Endothelial cell of umbilical vein (primary cell): Measurements from ENCODE around the gene APBB2. TPM values are rescaled to one million over a fixed set of nuclear protein-coding genes. Genes with fewer than 3 reads are reported as not detected.

Experiments used
- BruUV-seq: library from RNA; stranded (reverse); fragments of 400-500 nt; replicated peaks from 2 replicates; lab custom pipeline; 2021; lab: Mats Ljungman, UMichigan
- CTCF ChIA-PET: fragments of 300-600, 350-600 bp; sonication (Branson Sonifier 250); formaldehyde crosslinking; loops from one replicate; lab custom pipeline; 2021; ENCODE audit warnings: antibody characterized with exemption, inconsistent platforms; lab: Charles Lee
- POLR2A ChIA-PET: fragments of 300-600, 350-600 bp; sonication (Branson Sonifier 250); formaldehyde crosslinking; loops from one replicate; lab custom pipeline; 2021; ENCODE audit warnings: antibody characterized with exemption, inconsistent platforms; lab: Charles Lee
- DNase-seq: peaks from one replicate; pipeline ENCODE4 v3.0.0-alpha.2; 2011; ENCODE audit warnings: low read depth, low spot score
- FAIRE-seq: peaks from 2 replicates; lab custom pipeline; 2011; peaks lifted over from hg19 to GRCh38; lab: Jason Lieb, UNC
- H2AFZ ChIP-seq: 2 replicates; pipeline ENCODE4 v1.6.0; 2012; ENCODE audit warnings: low read depth, low read length, control low read depth, inconsistent platforms
- H3K27ac ChIP-seq: 2 replicates; pipeline ENCODE4 v1.5.1; 2011; ENCODE audit warnings: low read depth, mild to moderate bottlenecking, control low read depth, low read length, moderate library complexity; ENCODE audit not compliant: insufficient read depth
- H3K27me3 ChIP-seq, 2 experiments: 2 replicates each; pipeline versions ENCODE4 v1.6.0 to v1.6.1; 2011; ENCODE audit warnings: low read length in 2 of 2, mixed read lengths in 1 of 2; ENCODE audit not compliant: control insufficient read depth in 2 of 2, insufficient read depth in 2 of 2
- H3K36me3 ChIP-seq, 2 experiments: 2 replicates in 1 of 2; 3 replicates in 1 of 2; pipeline ENCODE4 v1.5.1; 2011; ENCODE audit warnings: low read length in 2 of 2, mild to moderate bottlenecking in 1 of 2, moderate library complexity in 1 of 2; ENCODE audit not compliant: control insufficient read depth in 2 of 2, insufficient read depth in 2 of 2; ENCODE audit errors: extremely low read depth in 1 of 2
- H3K4me1 ChIP-seq: 3 replicates; pipeline ENCODE4 v1.5.1; 2011; ENCODE audit warnings: mild to moderate bottlenecking, low read length; ENCODE audit not compliant: control insufficient read depth, insufficient read depth; ENCODE audit errors: extremely low read depth
- H3K4me2 ChIP-seq: 2 replicates; pipeline ENCODE4 v1.6.1; 2011; ENCODE audit warnings: low read length, control low read depth, mixed read lengths; ENCODE audit not compliant: insufficient read depth
- H3K4me3 ChIP-seq, 3 experiments: fragments of 200-600 bp in 1 of 3; sonication (generic), shearing (Covaris generic) in 1 of 3; replicated peaks in 1 of 3; 2 replicates each; pipeline ENCODE4 v1.5.1; 2011 to 2016; ENCODE audit warnings: control low read depth in 3 of 3, low read length in 3 of 3, mild to moderate bottlenecking in 2 of 3, inconsistent platforms in 1 of 3, low read depth in 1 of 3, moderate library complexity in 1 of 3; ENCODE audit not compliant: insufficient read depth in 1 of 3
- H3K79me2 ChIP-seq: 2 replicates; pipeline ENCODE4 v1.6.0; 2012; ENCODE audit warnings: low read length, inconsistent platforms; ENCODE audit not compliant: control insufficient read depth, insufficient read depth
- H3K9ac ChIP-seq: replicated peaks from 2 replicates; pipeline ENCODE3; 2011; ENCODE audit warnings: low read length, control low read depth; ENCODE audit not compliant: insufficient read depth; ENCODE audit errors: extremely low read depth
- H3K9me1 ChIP-seq: replicated peaks from 3 replicates; pipeline ENCODE4 v1.6.0; 2011; ENCODE audit warnings: mild to moderate bottlenecking, low read length; ENCODE audit not compliant: control insufficient read depth, insufficient read depth; ENCODE audit errors: extremely low read depth
- H3K9me3 ChIP-seq: replicated peaks from 2 replicates; pipeline ENCODE4 v1.5.1; 2012; ENCODE audit warnings: low read length, inconsistent platforms; ENCODE audit not compliant: control insufficient read depth, insufficient read depth
- H4K20me1 ChIP-seq: replicated peaks from 2 replicates; pipeline ENCODE3; 2011; ENCODE audit warnings: mild to moderate bottlenecking, low read length; ENCODE audit not compliant: control insufficient read depth, insufficient read depth; ENCODE audit errors: extremely low read depth
- EZH2 ChIP-seq: IDR thresholded peaks from 2 replicates; pipeline ENCODE4 v1.6.1; 2012; ENCODE audit warnings: borderline replicate concordance, low read depth, mild to moderate bottlenecking, moderate library complexity, low read length, inconsistent platforms; ENCODE audit not compliant: severe bottlenecking
- FOS ChIP-seq: IDR thresholded peaks from 2 replicates; pipeline ENCODE4 v1.6.1; 2011; ENCODE audit warnings: mild to moderate bottlenecking, low read length, moderate library complexity, borderline replicate concordance; ENCODE audit not compliant: insufficient read depth
- GATA2 ChIP-seq: IDR thresholded peaks from 2 replicates; pipeline ENCODE4 v1.7.0; 2011; ENCODE audit warnings: low read depth, mild to moderate bottlenecking, moderate library complexity, mixed read lengths, low read length; ENCODE audit not compliant: insufficient read length, insufficient read depth
- JUN ChIP-seq: IDR thresholded peaks from 2 replicates; pipeline ENCODE4 v1.6.1; 2011; ENCODE audit warnings: borderline replicate concordance, low read depth; ENCODE audit not compliant: insufficient read length, insufficient read depth
- MYC ChIP-seq: IDR thresholded peaks from one replicate; pipeline ENCODE4 v1.6.1; 2011; ENCODE audit warnings: mild to moderate bottlenecking, low read depth, low read length
- POLR2A ChIP-seq: IDR thresholded peaks from 2 replicates; pipeline ENCODE4 v1.6.1; 2012; ENCODE audit warnings: low read depth, mild to moderate bottlenecking, control low read depth, low read length
- POLR2AphosphoS5 ChIP-seq: IDR thresholded peaks from 2 replicates; pipeline ENCODE4 v1.6.1; 2012; ENCODE audit warnings: low read depth, mild to moderate bottlenecking, control low read depth, low read length, moderate library complexity; ENCODE audit not compliant: insufficient read depth
- dilution Hi-C: fragments of 300-500 bp; cut with MboI; formaldehyde crosslinking; loops from one replicate; pipeline ENCODE4 v1.15.0; 2019; ENCODE audit warnings: low sequenced_read_pairs; ENCODE audit not compliant: extremely low pct_ligation_motif_present
- intact Hi-C: fragments of 100-400 bp; cut with micrococcal nuclease; formaldehyde crosslinking; loops from one replicate; pipeline ENCODE4 v1.10.0; 2022
- polyA plus RNA-seq, 4 experiments: library from polyadenylated mRNA; depleted of rRNA in 3 of 4; stranded (reverse) in 3 of 4; unstranded in 1 of 4; fragments of >200 nt; gene quantifications; 2 replicates each; pipeline versions ENCODE4 v1.2.1 to v1.2.3, GENCODE V29; 2011 to 2012; ENCODE audit warnings: missing spikeins in 1 of 4
- total RNA-seq: library from RNA; stranded (reverse); gene quantifications from 2 replicates; pipeline ENCODE4 v1.2.3, GENCODE V29; 2021
- TF ChIP-seq, protein P1 (sequence below), 2 donors: IDR thresholded peaks; 1 replicate in 1 of 2; 2 replicates in 1 of 2; pipeline ENCODE4 v1.5.1; 2011; ENCODE audit warnings: low read length in 2 of 2, mild to moderate bottlenecking in 2 of 2, moderate library complexity in 2 of 2, control low read depth in 1 of 2, inconsistent platforms in 1 of 2, low read depth in 1 of 2; ENCODE audit not compliant: insufficient read depth in 1 of 2; ENCODE audit errors: extremely low read depth in 1 of 2
- TF ChIP-seq, protein P2 (sequence below): IDR thresholded peaks from 2 replicates; pipeline ENCODE4 v1.6.1; 2011; ENCODE audit not compliant: insufficient read depth, insufficient read length

The APBB2 gene
- total and polyA plus RNA-seq, 2 donors (not counting 3 experiments of a cell fraction or from before 2014, with no cell fraction given): 79.8 to 124 TPM

- DNase-seq (no peak), FAIRE-seq (no peak)
- H3K79me2 ChIP-seq: peaks cover 90% of the 10 kb centered on the region
- H3K4me1 ChIP-seq: peaks cover 65% of the 10 kb centered on the region
- H4K20me1 ChIP-seq: no peaks in the 10 kb centered on the region
- H3K9me1 ChIP-seq: no peaks in the 10 kb centered on the region
- no peaks in the 10 kb centered on the region for H3K36me3 ChIP-seq
- no peak overlapping the region for H3K27ac ChIP-seq
- H3K27me3 ChIP-seq: no peaks in the 10 kb centered on the region
- intact Hi-C loops (no loop called here), dilution Hi-C loops (loop anchor here (25.0 kb wide), 1 partner anchor 270 kb away; no protein-coding TSS in a partner anchor)
- CTCF ChIA-PET: interaction anchor here (1.3 kb wide), 1 partner anchor 31 kb away, joined by 5 read pairs; no protein-coding TSS in a partner anchor
- no peak overlapping the region for H3K4me2 ChIP-seq
- no peaks in the 10 kb centered on the region for H3K9me3 ChIP-seq
- no peak overlapping the region for H3K9ac ChIP-seq
- no peak overlapping the region for H3K4me3 ChIP-seq
- TF ChIP-seq, protein P1, sequence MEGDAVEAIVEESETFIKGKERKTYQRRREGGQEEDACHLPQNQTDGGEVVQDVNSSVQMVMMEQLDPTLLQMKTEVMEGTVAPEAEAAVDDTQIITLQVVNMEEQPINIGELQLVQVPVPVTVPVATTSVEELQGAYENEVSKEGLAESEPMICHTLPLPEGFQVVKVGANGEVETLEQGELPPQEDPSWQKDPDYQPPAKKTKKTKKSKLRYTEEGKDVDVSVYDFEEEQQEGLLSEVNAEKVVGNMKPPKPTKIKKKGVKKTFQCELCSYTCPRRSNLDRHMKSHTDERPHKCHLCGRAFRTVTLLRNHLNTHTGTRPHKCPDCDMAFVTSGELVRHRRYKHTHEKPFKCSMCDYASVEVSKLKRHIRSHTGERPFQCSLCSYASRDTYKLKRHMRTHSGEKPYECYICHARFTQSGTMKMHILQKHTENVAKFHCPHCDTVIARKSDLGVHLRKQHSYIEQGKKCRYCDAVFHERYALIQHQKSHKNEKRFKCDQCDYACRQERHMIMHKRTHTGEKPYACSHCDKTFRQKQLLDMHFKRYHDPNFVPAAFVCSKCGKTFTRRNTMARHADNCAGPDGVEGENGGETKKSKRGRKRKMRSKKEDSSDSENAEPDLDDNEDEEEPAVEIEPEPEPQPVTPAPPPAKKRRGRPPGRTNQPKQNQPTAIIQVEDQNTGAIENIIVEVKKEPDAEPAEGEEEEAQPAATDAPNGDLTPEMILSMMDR (IDR thresholded peaks at IDR 0.05; ENCODE audit: extremely low read depth in 1 of 2, insufficient read depth in 1 of 2, low read depth in 1 of 2, low read length in 2 of 2): no peak
- TF ChIP-seq POLR2A (no peak), FOS (no peak), POLR2AphosphoS5 (no peak), MYC (no peak), GATA2 (no peak), EZH2 (no peak), JUN (no peak)
- TF ChIP-seq, protein P2, sequence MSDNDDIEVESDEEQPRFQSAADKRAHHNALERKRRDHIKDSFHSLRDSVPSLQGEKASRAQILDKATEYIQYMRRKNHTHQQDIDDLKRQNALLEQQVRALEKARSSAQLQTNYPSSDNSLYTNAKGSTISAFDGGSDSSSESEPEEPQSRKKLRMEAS: no peak
- POLR2A ChIA-PET: no interaction called here
- BruUV-seq: no TSS peak
- H2AFZ ChIP-seq: no peak overlapping the region
Observed at GRCh38 chr4:41207291-41207831, 7.0 kb downstream of the APBB2 start.
